Neural progenitor cell (in vitro differentiated cells): ENCODE results near the gene PXDN. TPM values are rescaled to one million over a fixed set of nuclear protein-coding genes. Genes with fewer than 3 reads are reported as not detected.
A peak's percentile ranks its signal among the peaks of the same experiment; 100 is the strongest.

ENCODE experiments used
- DNase-seq: peaks from one replicate; pipeline ENCODE4 v3.0.0-alpha.2; 2016; ENCODE audit warnings: low spot score
- H2AFZ ChIP-seq: fragments of 200-600 bp; sonication (generic); replicated peaks from 2 replicates; pipeline ENCODE4 v1.6.1; 2016; ENCODE audit warnings: antibody characterized with exemption
- H3F3A ChIP-seq: fragments of 200-600 bp; sonication (generic); 2 replicates; pipeline ENCODE4 v1.6.1; 2016; ENCODE audit warnings: antibody characterized with exemption, low read depth
- H3K27ac ChIP-seq: fragments of 200-600 bp; sonication (generic); 2 replicates; pipeline ENCODE4 v1.5.1; 2016; ENCODE audit warnings: mild to moderate bottlenecking
- H3K27me3 ChIP-seq: fragments of 200-600 bp; sonication (generic); 2 replicates; pipeline ENCODE4 v1.6.1; 2016; ENCODE audit warnings: mild to moderate bottlenecking, moderate library complexity
- H3K36me3 ChIP-seq: fragments of 200-600 bp; sonication (generic); 2 replicates; pipeline ENCODE4 v1.5.1; 2016
- H3K4me1 ChIP-seq: fragments of 200-600 bp; sonication (generic); 2 replicates; pipeline ENCODE4 v1.6.1; 2016; ENCODE audit warnings: mixed run types
- H3K4me2 ChIP-seq: fragments of 200-600 bp; sonication (generic); 2 replicates; pipeline ENCODE4 v1.6.1; 2016
- H3K4me3 ChIP-seq: fragments of 200-600 bp; sonication (generic); 2 replicates; pipeline ENCODE4 v1.5.1; 2016
- H3K79me2 ChIP-seq: fragments of 200-600 bp; sonication (generic); 2 replicates; pipeline ENCODE4 v1.6.1; 2016; ENCODE audit warnings: low read depth
- H3K9ac ChIP-seq: fragments of 200-600 bp; sonication (generic); 2 replicates; pipeline ENCODE4 v1.6.1; 2016
- H3K9me3 ChIP-seq: fragments of 200-600 bp; sonication (generic); 2 replicates; pipeline ENCODE4 v1.5.1; 2016; ENCODE audit warnings: low read depth
- H4K20me1 ChIP-seq: fragments of 200-600 bp; sonication (generic); 2 replicates; pipeline ENCODE4 v1.6.1; 2016; ENCODE audit warnings: low read depth
- H3K27ac Mint-ChIP-seq: 3 replicates; pipeline ENCODE4 v1.8.0; 2021; ENCODE audit warnings: mixed read lengths
- H3K27me3 Mint-ChIP-seq: 2 replicates; pipeline ENCODE4 v1.8.0; 2022; ENCODE audit warnings: low read depth, mild to moderate bottlenecking, inconsistent platforms, moderate library complexity, mixed read lengths; ENCODE audit not compliant: insufficient read depth
- H3K36me3 Mint-ChIP-seq: 3 replicates; pipeline ENCODE4 v1.8.0; 2021; ENCODE audit warnings: mixed read lengths
- H3K4me1 Mint-ChIP-seq: 3 replicates; pipeline ENCODE4 v1.8.0; 2021; ENCODE audit warnings: mixed read lengths
- H3K4me3 Mint-ChIP-seq: 3 replicates; pipeline ENCODE4 v1.8.0; 2021; ENCODE audit warnings: mild to moderate bottlenecking, moderate library complexity, mixed read lengths
- H3K9me3 Mint-ChIP-seq: 3 replicates; pipeline ENCODE4 v1.8.0; 2020; ENCODE audit warnings: mixed read lengths
- CTCF ChIP-seq: fragments of 200-600 bp; sonication (generic); IDR thresholded peaks from 2 replicates; pipeline ENCODE4 v1.5.1; 2017; ENCODE audit warnings: antibody characterized with exemption, mild to moderate bottlenecking
- EZH2 ChIP-seq: fragments of 200-600 bp; sonication (generic); IDR thresholded peaks from 2 replicates; pipeline ENCODE4 v1.6.1; 2017; ENCODE audit warnings: antibody characterized with exemption, mild to moderate bottlenecking, moderate library complexity
- EZH2phosphoT487 ChIP-seq: fragments of 200-600 bp; sonication (generic); IDR thresholded peaks from 2 replicates; pipeline ENCODE4 v1.6.1; 2017; ENCODE audit warnings: antibody characterized with exemption
- total RNA-seq: library from RNA; depleted of rRNA; stranded (reverse); fragments of >200 nt; gene quantifications from 2 replicates; pipeline ENCODE4 v1.2.3, GENCODE V29; 2015; ENCODE audit warnings: low replicate concordance

PXDN gene
- total RNA-seq, 1 donor from 2014 or later, result 118 TPM

GRCh38 chr2:1591461-1591770 lies 152.9 kb downstream of the PXDN start:
- Histone ChIP-seq H3K4me1 (peaks cover 21% of the 10 kb centered on the region), H3K27ac (no peak overlapping the region), H3K9me3 (no peaks in the 10 kb centered on the region), H3K36me3 (no peaks in the 10 kb centered on the region), H3K4me2 (no peak overlapping the region), H3K9ac (no peak overlapping the region), H2AFZ (no peak overlapping the region), H3K79me2 (no peaks in the 10 kb centered on the region), H3K4me3 (no peak overlapping the region), H3K27me3 (no peaks in the 10 kb centered on the region), H3F3A (peaks cover 19% of the 10 kb centered on the region), H4K20me1 (no peaks in the 10 kb centered on the region)
- Mint-ChIP-seq H3K4me3 (no peak overlapping the region), H3K9me3 (no peaks in the 10 kb centered on the region), H3K27me3 (no peaks in the 10 kb centered on the region), H3K36me3 (no peaks in the 10 kb centered on the region), H3K4me1 (peaks cover 29% of the 10 kb centered on the region), H3K27ac (peak overlapping the region; percentile 46)
- no peak for TF ChIP-seq EZH2
- no peak for TF ChIP-seq CTCF
- no peak for TF ChIP-seq EZH2phosphoT487
- DNase-seq, result peak; percentile 19

- Mint-ChIP-seq H3K4me1 (peaks cover 29% of the 10 kb centered on the region), H3K36me3 (no peaks in the 10 kb centered on the region), H3K27ac (peak overlapping the region; percentile 46), H3K27me3 (no peaks in the 10 kb centered on the region), H3K9me3 (no peaks in the 10 kb centered on the region), H3K4me3 (no peak overlapping the region)
- H3K36me3 ChIP-seq, result no peaks in the 10 kb centered on the region
- no peaks in the 10 kb centered on the region for H3K9me3 ChIP-seq
- no peak overlapping the region for H3K4me2 ChIP-seq
- no peak overlapping the region for H3K27ac ChIP-seq
- no peak overlapping the region for H2AFZ ChIP-seq
- peaks cover 19% of the 10 kb centered on the region for H3F3A ChIP-seq
- no peaks in the 10 kb centered on the region for H3K79me2 ChIP-seq
- H3K4me1 ChIP-seq, result peaks cover 21% of the 10 kb centered on the region
- TF ChIP-seq EZH2 (no peak), CTCF (peak; percentile 28)
- H4K20me1 ChIP-seq, result no peaks in the 10 kb centered on the region
- no peak overlapping the region for H3K9ac ChIP-seq
- DNase-seq, result peak; percentile 42
- H3K27me3 ChIP-seq, result no peaks in the 10 kb centered on the region
- no peak overlapping the region for H3K4me3 ChIP-seq
Observed at GRCh38 chr2:1590596-1591460, 153.5 kb downstream of the PXDN start.

GRCh38 chr2:1588978-1589621 lies 155.2 kb downstream of the PXDN start:
- TF ChIP-seq EZH2phosphoT487 (no peak), CTCF (peak; percentile 35)
- Histone ChIP-seq H3F3A (peaks cover 12% of the 10 kb centered on the region), H2AFZ (no peak overlapping the region), H3K27me3 (no peaks in the 10 kb centered on the region), H3K4me2 (no peak overlapping the region), H3K9ac (no peak overlapping the region), H3K27ac (no peak overlapping the region), H3K4me1 (peaks cover 18% of the 10 kb centered on the region), H3K9me3 (no peaks in the 10 kb centered on the region), H3K79me2 (no peaks in the 10 kb centered on the region), H4K20me1 (no peaks in the 10 kb centered on the region), H3K4me3 (no peak overlapping the region), H3K36me3 (no peaks in the 10 kb centered on the region)
- peaks cover 29% of the 10 kb centered on the region for H3K4me1 Mint-ChIP-seq
- H3K27me3 Mint-ChIP-seq, result no peaks in the 10 kb centered on the region
- no peaks in the 10 kb centered on the region for H3K36me3 Mint-ChIP-seq
- no peak overlapping the region for H3K27ac Mint-ChIP-seq
- peak; percentile 35 for DNase-seq
- peaks cover 3% of the 10 kb centered on the region for H3K9me3 Mint-ChIP-seq
- no peak overlapping the region for H3K4me3 Mint-ChIP-seq
